GM19043 (cell line): ENCODE data around the gene DISP3.

Experiments
- ATAC-seq: cut with Tn5 transposase; IDR thresholded peaks from one replicate; pipeline ENCODE4 v1.9.1; 2021; ENCODE audit warnings: low read depth; ENCODE audit not compliant: unreplicated experiment

DISP3 gene

DNA sequence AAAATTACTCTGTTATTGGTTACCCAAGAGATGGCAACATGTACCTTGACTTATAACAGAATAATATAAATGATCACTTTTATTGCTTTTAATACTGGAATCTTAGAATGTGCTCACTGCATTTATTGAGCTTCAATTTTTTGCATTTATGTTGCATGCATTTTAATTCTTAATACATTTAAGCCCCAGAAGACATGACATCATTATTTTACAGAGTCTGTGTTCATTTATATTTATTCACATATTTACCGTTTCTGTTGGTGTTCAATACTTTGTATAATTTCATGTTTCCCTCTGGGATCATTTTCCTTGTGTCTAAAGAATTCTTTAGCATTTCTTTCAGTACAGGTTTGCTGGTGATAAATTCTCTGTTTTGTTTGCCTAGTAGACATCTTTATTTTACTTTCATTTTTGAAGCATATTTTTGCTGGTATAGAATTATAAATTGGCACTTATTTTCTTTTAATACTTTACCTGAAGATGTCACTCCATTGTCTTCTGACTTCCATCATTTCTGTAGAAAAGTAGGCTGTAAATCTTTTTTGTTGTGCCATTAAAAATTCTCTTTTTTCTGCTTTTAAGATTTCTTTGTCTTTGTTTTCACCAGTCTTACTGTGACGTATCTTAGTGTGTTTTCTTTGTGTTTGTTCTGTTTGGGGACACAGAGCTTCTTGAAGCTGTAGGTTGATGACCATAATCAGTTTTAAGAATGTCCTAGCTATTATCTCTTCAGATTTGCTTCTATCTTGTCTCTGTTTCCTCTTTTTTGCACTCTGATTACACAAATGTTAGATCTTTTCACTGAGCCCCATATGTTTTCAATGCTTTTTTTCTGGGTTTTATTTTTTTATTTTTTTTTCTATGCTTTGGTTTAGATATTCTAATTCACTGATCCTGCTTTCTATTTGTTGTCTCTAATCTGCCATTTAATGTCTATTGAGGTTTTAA is 26.9 kb downstream of the DISP3 start:
- no peak for ATAC-seq

- ATAC-seq: no peak
Observed at GRCh38 chr1:11507309-11507708, 28.4 kb downstream of the DISP3 start.

GRCh38 chr1:11513681-11514080 is 34.7 kb downstream of the DISP3 start:
- ATAC-seq: no peak

DNA sequence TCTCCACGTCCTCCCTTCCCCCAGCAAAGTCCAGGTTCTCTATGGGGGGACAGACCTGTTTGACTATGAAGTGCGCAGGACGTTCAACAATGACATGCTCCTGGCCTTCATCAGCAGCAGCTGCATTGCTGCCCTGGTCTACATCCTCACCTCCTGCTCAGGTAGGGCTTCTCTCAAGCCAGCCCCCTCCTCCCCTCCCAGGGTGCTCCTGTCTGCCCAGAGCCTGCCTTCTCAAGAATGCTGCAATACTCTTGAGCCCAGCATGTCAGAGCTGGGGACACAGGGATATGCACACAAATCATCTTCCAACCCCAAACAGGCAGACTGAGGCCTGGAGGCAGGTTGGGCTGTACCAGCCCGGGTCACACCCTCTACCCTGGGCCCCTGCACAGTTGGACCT is 35.4 kb downstream of the DISP3 start:
- ATAC-seq: no peak

GRCh38 chr1:11515368-11516300 is 36.7 kb downstream of the DISP3 start:
- no peak for ATAC-seq

DNA sequence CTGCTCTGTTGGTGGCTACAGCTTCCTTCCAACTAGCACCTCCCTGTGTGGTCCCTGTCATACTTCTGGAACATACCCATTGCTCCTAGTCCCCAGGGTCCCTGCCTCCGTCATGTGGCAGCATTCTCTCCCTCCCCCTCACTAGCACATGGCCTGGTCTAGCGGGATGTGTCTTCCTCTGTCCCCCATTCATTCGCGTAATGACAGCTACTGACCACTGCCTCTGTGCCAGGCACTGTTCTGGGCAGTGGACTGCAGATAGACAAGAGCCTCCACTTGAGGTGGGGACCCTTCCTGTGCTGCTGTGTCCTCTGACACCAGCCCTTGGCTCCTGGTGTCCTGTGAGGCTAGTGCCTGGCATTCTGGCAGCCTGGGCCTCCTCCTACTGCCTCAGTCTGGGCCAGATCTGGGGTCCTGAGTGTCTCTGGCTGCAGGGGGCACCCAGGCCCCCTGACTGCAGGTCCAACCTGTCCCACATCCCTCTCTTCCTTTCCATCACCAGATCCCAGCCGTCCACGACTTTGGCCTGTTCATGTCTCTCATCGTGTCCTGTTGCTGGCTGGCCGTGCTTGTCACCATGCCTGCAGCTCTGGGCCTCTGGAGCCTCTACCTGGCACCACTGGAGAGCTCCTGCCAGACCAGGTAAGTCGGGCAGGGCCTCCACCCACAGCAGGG is 38.1 kb downstream of the DISP3 start:
- ATAC-seq: no peak

- ATAC-seq: no peak
Observed at GRCh38 chr1:11518016-11518701, 39.2 kb downstream of the DISP3 start.

GRCh38 chr1:11518791-11519628 is 40.1 kb downstream of the DISP3 start:
- no peak for ATAC-seq

DNA sequence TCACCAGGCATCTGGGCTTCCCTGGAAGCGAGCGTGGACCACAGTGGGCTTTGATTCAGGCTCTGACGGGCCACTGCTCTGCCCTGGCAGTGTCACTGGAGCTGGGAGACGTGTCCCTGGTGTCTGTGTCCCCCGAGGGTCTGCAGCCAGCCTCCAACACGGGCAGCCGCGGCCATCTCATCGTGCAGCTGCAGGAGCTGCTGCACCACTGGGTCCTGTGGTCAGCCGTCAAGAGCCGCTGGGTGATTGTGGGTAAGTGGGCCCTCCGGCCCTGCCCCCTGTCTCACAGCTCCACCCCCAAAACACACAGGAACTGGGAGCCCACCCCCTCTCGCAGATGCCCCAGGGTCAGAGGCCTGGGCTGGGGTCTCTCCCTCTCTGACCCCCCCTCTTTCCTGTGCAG is 40.7 kb downstream of the DISP3 start:
- no peak for ATAC-seq

DNA sequence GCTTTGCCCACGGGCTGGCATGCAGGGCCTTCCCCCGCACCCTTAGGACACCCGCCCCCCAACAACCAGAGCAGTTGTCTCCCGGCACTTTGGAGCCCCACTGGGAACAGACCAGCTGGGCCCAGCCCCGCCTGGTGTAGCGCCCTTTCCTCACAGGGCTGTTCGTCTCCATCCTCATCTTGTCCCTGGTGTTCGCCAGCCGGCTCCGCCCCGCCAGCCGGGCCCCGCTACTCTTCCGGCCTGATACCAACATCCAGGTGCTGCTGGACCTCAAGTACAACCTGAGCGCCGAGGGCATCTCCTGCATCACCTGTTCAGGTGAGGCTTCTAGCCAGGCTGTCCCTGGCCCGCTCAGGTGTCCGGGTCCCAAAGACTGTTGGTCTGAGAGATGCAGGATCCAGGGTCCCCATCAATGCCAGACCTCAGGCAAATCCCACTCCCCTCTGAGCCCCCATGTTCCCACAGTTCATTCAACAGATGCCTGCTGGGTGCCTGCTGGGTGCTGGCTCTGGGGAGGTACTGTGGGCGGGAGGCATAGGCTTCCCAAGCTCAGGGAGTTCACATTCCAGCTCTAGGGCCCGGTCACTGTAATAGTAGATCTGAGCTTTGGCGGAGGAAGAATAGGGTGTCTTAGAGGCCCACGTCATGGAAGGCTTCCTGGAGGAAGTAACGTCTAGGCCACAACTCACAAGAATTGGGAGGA is 41.7 kb downstream of the DISP3 start:
- ATAC-seq: no peak

DNA sequence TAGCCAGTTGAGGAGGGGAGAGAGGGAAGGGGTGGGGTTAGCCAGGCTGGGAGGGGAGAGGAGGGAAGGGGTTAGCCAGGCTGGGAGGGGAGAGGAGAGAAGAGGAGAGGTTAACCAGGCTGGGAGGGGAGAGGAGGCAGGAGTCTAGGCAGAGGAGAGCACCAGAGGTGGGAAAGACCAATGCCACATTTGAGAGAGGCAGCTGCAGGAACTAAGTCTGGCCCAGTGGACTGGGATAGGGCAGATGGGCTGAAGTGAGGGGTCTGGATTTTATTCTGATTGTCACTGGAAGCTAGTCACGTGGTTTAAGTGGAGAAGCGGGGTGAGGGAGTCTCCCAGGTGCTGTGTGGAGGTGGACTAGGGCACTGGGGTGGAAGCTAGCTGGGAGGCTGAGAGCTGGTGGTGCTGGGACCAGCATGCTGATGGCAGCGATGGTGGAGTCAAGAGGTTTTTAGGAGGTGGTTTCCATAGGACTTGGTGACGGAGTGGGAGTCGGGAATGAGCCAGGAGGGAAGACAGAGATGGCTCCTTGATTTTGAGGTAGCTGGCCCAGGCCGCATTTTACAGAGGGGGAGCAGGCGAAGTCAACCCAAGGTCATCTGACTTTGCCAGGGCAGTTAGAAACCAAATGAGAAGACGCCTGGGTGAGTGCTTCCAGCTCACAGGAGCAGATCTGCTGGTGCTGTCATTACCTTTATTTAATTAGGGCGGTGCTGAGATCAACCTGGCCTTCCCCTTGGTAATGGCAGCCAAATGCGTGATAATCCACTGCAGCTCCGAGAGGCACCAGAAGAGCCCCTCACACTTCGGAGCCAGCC is 42.8 kb downstream of the DISP3 start:
- ATAC-seq: no peak

- ATAC-seq: no peak
Observed at GRCh38 chr1:11522400-11523235, 43.7 kb downstream of the DISP3 start.

DNA sequence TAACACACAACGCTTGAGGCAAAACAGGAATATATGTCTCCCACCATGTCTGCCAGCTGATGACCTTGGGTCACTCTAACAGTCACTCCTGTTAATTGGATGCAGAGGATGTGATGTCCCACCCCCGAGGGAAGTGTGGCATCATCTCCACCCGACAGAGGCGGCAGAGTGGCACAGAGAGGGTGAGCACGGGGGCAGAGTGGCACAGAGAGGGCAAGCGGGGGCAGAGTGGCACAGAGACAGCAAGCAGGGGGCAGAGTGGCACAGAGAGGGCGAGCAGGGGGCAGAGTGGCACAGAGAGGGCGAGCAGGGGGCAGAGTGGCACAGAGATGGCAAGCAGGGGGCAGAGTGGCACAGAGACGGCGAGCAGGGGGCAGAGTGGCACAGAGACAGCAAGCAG is 44.3 kb downstream of the DISP3 start:
- no peak for ATAC-seq

GRCh38 chr1:11523746-11524464 is 45.0 kb downstream of the DISP3 start:
- ATAC-seq: no peak

- no peak for ATAC-seq
Observed at GRCh38 chr1:11524465-11525150, 45.7 kb downstream of the DISP3 start.

- ATAC-seq: no peak
Observed at GRCh38 chr1:11525151-11525505, 46.2 kb downstream of the DISP3 start.
